Psoas muscle (tissue), 8 donors: ENCODE results near the gene RSPO1. TPM values are rescaled to one million over a fixed set of nuclear protein-coding genes. Genes with fewer than 3 reads are reported as not detected.

ENCODE experiments used
- ATAC-seq, 4 donors: fragments of 200-7000 bp; cut with Tn5 transposase; one replicate each; pipeline ENCODE4 v1.9.1; 2020; ENCODE audit warnings: moderate library complexity in 3 of 4, mild to moderate bottlenecking in 2 of 4
- DNase-seq, 2 donors: peaks; one replicate each; pipeline ENCODE4 v3.0.0-alpha.2; 2020
- H3K27ac ChIP-seq: fragments of 200-600 bp; one replicate; pipeline ENCODE4 v1.8.0; 2022
- H3K27me3 ChIP-seq, 3 donors: fragments of 200-600 bp in 1 of 3; one replicate each; pipeline versions ENCODE4 v1.6.1 to v1.8.0; 2013 to 2022; ENCODE audit warnings: low read length in 2 of 3, mild to moderate bottlenecking in 2 of 3, moderate library complexity in 1 of 3; ENCODE audit not compliant: insufficient read depth in 3 of 3
- H3K36me3 ChIP-seq, 2 donors: fragments of 200-600 bp in 1 of 2; one replicate each; pipeline versions ENCODE4 v1.6.1 to v1.8.0; 2013 to 2022; ENCODE audit warnings: low read depth in 1 of 2, mild to moderate bottlenecking in 1 of 2, moderate library complexity in 1 of 2; ENCODE audit not compliant: insufficient read depth in 1 of 2
- H3K4me1 ChIP-seq: fragments of 200-600 bp; one replicate; pipeline ENCODE4 v1.8.0; 2022
- H3K4me3 ChIP-seq: fragments of 200-600 bp; one replicate; pipeline ENCODE4 v1.8.0; 2022; ENCODE audit warnings: mild to moderate bottlenecking
- H3K9me3 ChIP-seq: fragments of 200-600 bp; one replicate; pipeline ENCODE4 v1.8.0; 2022
- CTCF ChIP-seq: fragments of 200-600 bp; IDR thresholded peaks from one replicate; pipeline ENCODE4 v1.8.0; 2022; ENCODE audit warnings: antibody characterized with exemption
- WGBS, 3 donors: extraction: QIAGEN DNeasy Blood & Tissue Kit; methylation state at CpG; one replicate each; pipeline versions ENCODE4 v1.1.6 to v1.1.7; 2013; 5-methylcytosine and 5-hydroxymethylcytosine counted together
- intact Hi-C, 2 donors: fragments of 100-400 bp; cut with DNase I; formaldehyde crosslinking; loops; one replicate each; pipeline versions ENCODE4 v1.11.0 to v1.14.2; 2022
- polyA plus RNA-seq, 3 donors: library from polyadenylated mRNA; stranded (reverse); fragments of 200-250 nt; gene quantifications; one replicate each; pipeline ENCODE4 v1.2.3, GENCODE V29; 2013
- total RNA-seq, 4 donors: library from RNA; stranded (reverse); fragmentation: NEBNext Ultra II Directional in 2 of 4; extraction: Animal tissue kit (Norgen Biotek cat#: 25700) in 2 of 4; gene quantifications; one replicate each; pipeline versions ENCODE4 v1.2.1 to v1.2.4, GENCODE V29; 2021 to 2023
- donor health status: healthy with polysubstance abuse.
- donor health status: DM: no; HTN: no; CAD: no; lungs with moderate emphysema.
- donor health status: Bipolar disorder and iron deficiency.
- donor health status: healthy.
- donor health status: DM: yes; HTN: yes; CAD: no.
- donor health status: DM: no; HTN: no; CAD: no.
- donor health status: DM: no; HTN: no; CAD: no.
- donor health status: DM: yes; HTN: yes; CAD: no.

The RSPO1 gene
- total and polyA plus RNA-seq, 7 donors: 0.01 TPM; not detected in 6

- H3K4me3 ChIP-seq: no peak overlapping the region
- H3K4me1 ChIP-seq: no peaks in the 10 kb centered on the region
- no peak for TF ChIP-seq CTCF
- 66 to 80% (median 71%) methylated on average over 9 of the region's 9 CpGs for WGBS, 3 donors
- H3K27me3 ChIP-seq: peaks cover 0 to 21% (median 0%) of the 10 kb centered on the region in 3 donors
- intact Hi-C loops: loop anchor here in 1 of 2 donors (5.0 kb wide), 1 partner anchor 61 kb away; no protein-coding TSS in a partner anchor
- no peaks in the 10 kb centered on the region for H3K9me3 ChIP-seq
- no peak overlapping the region for H3K27ac ChIP-seq
- DNase-seq (no peak), ATAC-seq (no peak)
- no peaks in the 10 kb centered on the region for H3K36me3 ChIP-seq
These were observed 28.8 kb downstream of the RSPO1 start for GRCh38 chr1:37605806-37606474.

- WGBS, 3 donors: 67 to 73% (median 71%) methylated on average over 12 of the region's 12 CpGs
- TF ChIP-seq CTCF: no peak
- Histone ChIP-seq H3K9me3 (no peaks in the 10 kb centered on the region), H3K27me3 (peaks cover 0 to 21% (median 0%) of the 10 kb centered on the region in 3 donors), H3K4me3 (no peak overlapping the region), H3K4me1 (no peaks in the 10 kb centered on the region), H3K27ac (no peak overlapping the region), H3K36me3 (no peaks in the 10 kb centered on the region)
- intact Hi-C loops: loop anchor here in 1 of 2 donors (5.0 kb wide), 1 partner anchor 62 kb away; no protein-coding TSS in a partner anchor
- ATAC-seq (no peak), DNase-seq (no peak)
These were observed 29.5 kb downstream of the RSPO1 start for GRCh38 chr1:37605061-37605650.

- H3K36me3 ChIP-seq: no peaks in the 10 kb centered on the region
- DNase-seq (no peak), ATAC-seq (peak in 1 of 4 donors; percentile 60)
- no peaks in the 10 kb centered on the region for H3K9me3 ChIP-seq
- peak; percentile 54 for TF ChIP-seq CTCF
- H3K27ac ChIP-seq: no peak overlapping the region
- 29 to 32% (median 29%) methylated on average over 8 of the region's 8 CpGs for WGBS, 3 donors
- H3K4me1 ChIP-seq: no peaks in the 10 kb centered on the region
- no peak overlapping the region for H3K4me3 ChIP-seq
- intact Hi-C loops: loop anchor here in 1 of 2 donors (1.0 kb wide), 1 partner anchor 80 kb away; no protein-coding TSS in a partner anchor
- peaks cover 0 to 10% (median 2%) of the 10 kb centered on the region in 3 donors for H3K27me3 ChIP-seq
These were observed 31.7 kb downstream of the RSPO1 start for GRCh38 chr1:37602750-37603694.

- Histone ChIP-seq H3K9me3 (no peaks in the 10 kb centered on the region), H3K27ac (no peak overlapping the region), H3K27me3 (peaks cover 0 to 2% (median 0%) of the 10 kb centered on the region in 3 donors), H3K4me1 (peaks cover 3% of the 10 kb centered on the region), H3K4me3 (no peak overlapping the region), H3K36me3 (no peaks in the 10 kb centered on the region)
- no peak for DNase-seq
- intact Hi-C loops: no loop called here
- ATAC-seq: no peak
- no peak for TF ChIP-seq CTCF
These were observed 33.3 kb downstream of the RSPO1 start for GRCh38 chr1:37601441-37601840.
